Epithelial cell of prostate (primary cell): ENCODE measurements around the gene MPZL2.
A peak's percentile ranks its signal among the peaks of the same experiment; 100 is the strongest.
"Not testable (repeated sequence)": the region's sequence is repeated elsewhere in the genome, so short reads cannot be mapped to it uniquely, and the experiment has no call there.

Source experiments
- DNase-seq: peaks from one replicate; pipeline ENCODE4 v3.0.0-alpha.2; 2011; ENCODE audit warnings: low read depth, low spot score
- H3K27ac ChIP-seq: fragments of 450-650 bp; 2 replicates; pipeline ENCODE4 v1.5.1; 2017; ENCODE audit warnings: mild to moderate bottlenecking

The MPZL2 gene

GRCh38 chr11:118263695-118264568 is at the start of gene MPZL2:
Gene MPZL2 (minus strand): TSS chr11:118264297. CDS start chr11:118264153, 144 bp downstream.
- H3K27ac ChIP-seq: peak within 1 kb of the TSS; percentile 91
- DNase-seq: peak; percentile 90

GRCh38 chr11:118313242-118313641 is 49.1 kb upstream of the MPZL2 start:
- H3K27ac ChIP-seq: no peak overlapping the region
- DNase-seq: no peak

GRCh38 chr11:118312328-118312727 is 48.2 kb upstream of the MPZL2 start:
- DNase-seq: no peak
- H3K27ac ChIP-seq: no peak overlapping the region

GRCh38 chr11:118311518-118311917 is 47.4 kb upstream of the MPZL2 start:
- no peak overlapping the region for H3K27ac ChIP-seq
- DNase-seq: no peak

GRCh38 chr11:118310781-118311485 is 46.8 kb upstream of the MPZL2 start:
- no peak overlapping the region for H3K27ac ChIP-seq
- no peak for DNase-seq

GRCh38 chr11:118310271-118310670 is 46.2 kb upstream of the MPZL2 start:
- H3K27ac ChIP-seq: no peak overlapping the region

GRCh38 chr11:118308995-118309528 is 45.0 kb upstream of the MPZL2 start:
- not testable (repeated sequence) for H3K27ac ChIP-seq, DNase-seq

More at GRCh38 chr11:118310271-118310670, 46.2 kb upstream of the MPZL2 start:
- DNase-seq: no peak

GRCh38 chr11:118306556-118306955 is 42.5 kb upstream of the MPZL2 start:
- no peak overlapping the region for H3K27ac ChIP-seq
- DNase-seq: no peak

GRCh38 chr11:118305726-118306125 is 41.6 kb upstream of the MPZL2 start:
- DNase-seq: no peak
- no peak overlapping the region for H3K27ac ChIP-seq

GRCh38 chr11:118304568-118305248 is 40.6 kb upstream of the MPZL2 start, which contains the start of gene CD3E:
Gene CD3E (plus strand): TSS chr11:118304730. CDS start chr11:118304953, 223 bp downstream.
- H3K27ac ChIP-seq: no peak within 1 kb of the TSS
- no peak for DNase-seq

GRCh38 chr11:118304227-118304567 is 40.1 kb upstream of the MPZL2 start:
- H3K27ac ChIP-seq: no peak overlapping the region

GRCh38 chr11:118301600-118302195 is 37.6 kb upstream of the MPZL2 start:
- DNase-seq: no peak
- no peak overlapping the region for H3K27ac ChIP-seq

More at GRCh38 chr11:118304227-118304567, 40.1 kb upstream of the MPZL2 start:
- no peak for DNase-seq

- H3K27ac ChIP-seq: no peak overlapping the region
- no peak for DNase-seq
Observed at GRCh38 chr11:118295815-118296454, 31.8 kb upstream of the MPZL2 start.

GRCh38 chr11:118295199-118295598 is 31.1 kb upstream of the MPZL2 start:
- H3K27ac ChIP-seq: no peak overlapping the region
- no peak for DNase-seq

GRCh38 chr11:118294053-118294452 is 30.0 kb upstream of the MPZL2 start:
- no peak overlapping the region for H3K27ac ChIP-seq
- no peak for DNase-seq

GRCh38 chr11:118291477-118292135 is 27.5 kb upstream of the MPZL2 start:
- peak; percentile 64 for DNase-seq
- H3K27ac ChIP-seq: peak overlapping the region; percentile 67

GRCh38 chr11:118290923-118291322 is 26.8 kb upstream of the MPZL2 start:
- peak overlapping the region; percentile 67 for H3K27ac ChIP-seq
- no peak for DNase-seq

GRCh38 chr11:118289401-118289800 is 25.3 kb upstream of the MPZL2 start:
- no peak for DNase-seq

GRCh38 chr11:118287006-118287405 is 22.9 kb upstream of the MPZL2 start:
- H3K27ac ChIP-seq: peak overlapping the region; percentile 58
- no peak for DNase-seq

More at GRCh38 chr11:118289401-118289800, 25.3 kb upstream of the MPZL2 start:
- H3K27ac ChIP-seq: no peak overlapping the region
